ENCODE data around the gene MTHFSD.

The MTHFSD gene

GRCh38 chr16:86568677-86569623, 13.9 kb upstream of the MTHFSD start:
- no peak for DNase-seq

DNA sequence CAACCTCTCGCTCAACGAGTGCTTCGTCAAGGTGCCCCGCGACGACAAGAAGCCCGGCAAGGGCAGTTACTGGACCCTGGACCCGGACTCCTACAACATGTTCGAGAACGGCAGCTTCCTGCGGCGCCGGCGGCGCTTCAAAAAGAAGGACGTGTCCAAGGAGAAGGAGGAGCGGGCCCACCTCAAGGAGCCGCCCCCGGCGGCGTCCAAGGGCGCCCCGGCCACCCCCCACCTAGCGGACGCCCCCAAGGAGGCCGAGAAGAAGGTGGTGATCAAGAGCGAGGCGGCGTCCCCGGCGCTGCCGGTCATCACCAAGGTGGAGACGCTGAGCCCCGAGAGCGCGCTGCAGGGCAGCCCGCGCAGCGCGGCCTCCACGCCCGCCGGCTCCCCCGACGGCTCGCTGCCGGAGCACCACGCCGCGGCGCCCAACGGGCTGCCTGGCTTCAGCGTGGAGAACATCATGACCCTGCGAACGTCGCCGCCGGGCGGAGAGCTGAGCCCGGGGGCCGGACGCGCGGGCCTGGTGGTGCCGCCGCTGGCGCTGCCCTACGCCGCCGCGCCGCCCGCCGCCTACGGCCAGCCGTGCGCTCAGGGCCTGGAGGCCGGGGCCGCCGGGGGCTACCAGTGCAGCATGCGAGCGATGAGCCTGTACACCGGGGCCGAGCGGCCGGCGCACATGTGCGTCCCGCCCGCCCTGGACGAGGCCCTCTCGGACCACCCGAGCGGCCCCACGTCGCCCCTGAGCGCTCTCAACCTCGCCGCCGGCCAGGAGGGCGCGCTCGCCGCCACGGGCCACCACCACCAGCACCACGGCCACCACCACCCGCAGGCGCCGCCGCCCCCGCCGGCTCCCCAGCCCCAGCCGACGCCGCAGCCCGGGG, 12.9 kb upstream of the MTHFSD start:
- no peak for DNase-seq

- no peak for DNase-seq
Observed at GRCh38 chr16:86566966-86567700, 12.1 kb upstream of the MTHFSD start.

GRCh38 chr16:86566601-86566965, 11.5 kb upstream of the MTHFSD start, which contains the start of gene FOXC2:
Gene FOXC2 (plus strand): TSS chr16:86566829. CDS start chr16:86567336, 507 bp downstream.
- DNase-seq, result peak; percentile 41

- DNase-seq, result no peak
Observed at GRCh38 chr16:86565644-86566511, 10.8 kb upstream of the MTHFSD start.

- no peak for DNase-seq
Observed at GRCh38 chr16:86565181-86565631, 10.2 kb upstream of the MTHFSD start.

GRCh38 chr16:86563469-86564345, 8.7 kb upstream of the MTHFSD start:
- peak; percentile 87 for DNase-seq

GRCh38 chr16:86562356-86562755, 7.3 kb upstream of the MTHFSD start:
- DNase-seq, result no peak

DNA sequence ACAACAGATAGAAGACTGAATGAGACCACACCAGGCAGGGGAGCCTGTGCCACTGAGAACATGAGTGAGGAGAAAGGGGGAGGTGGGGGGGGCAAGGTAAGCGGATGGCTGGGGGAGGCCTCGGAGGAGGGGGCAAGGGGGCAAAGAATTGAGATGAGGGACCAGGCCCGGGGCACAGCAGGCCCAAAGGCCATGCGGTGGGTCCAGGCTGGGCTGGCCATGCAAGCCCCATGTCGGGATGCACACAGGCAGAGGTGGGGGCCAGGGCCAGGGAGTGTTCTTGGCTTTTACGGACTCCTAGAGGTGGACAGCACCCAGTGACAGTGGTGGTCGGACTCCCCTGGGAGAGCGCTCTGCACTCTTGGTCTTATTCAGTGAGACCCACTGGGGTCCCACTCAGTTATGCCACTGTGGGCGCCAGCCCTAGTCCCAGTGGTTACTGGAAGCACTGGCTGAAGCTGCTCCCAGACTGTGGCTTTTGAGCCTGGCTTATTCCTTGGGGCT, 4.8 kb upstream of the MTHFSD start:
- DNase-seq, result no peak

DNA sequence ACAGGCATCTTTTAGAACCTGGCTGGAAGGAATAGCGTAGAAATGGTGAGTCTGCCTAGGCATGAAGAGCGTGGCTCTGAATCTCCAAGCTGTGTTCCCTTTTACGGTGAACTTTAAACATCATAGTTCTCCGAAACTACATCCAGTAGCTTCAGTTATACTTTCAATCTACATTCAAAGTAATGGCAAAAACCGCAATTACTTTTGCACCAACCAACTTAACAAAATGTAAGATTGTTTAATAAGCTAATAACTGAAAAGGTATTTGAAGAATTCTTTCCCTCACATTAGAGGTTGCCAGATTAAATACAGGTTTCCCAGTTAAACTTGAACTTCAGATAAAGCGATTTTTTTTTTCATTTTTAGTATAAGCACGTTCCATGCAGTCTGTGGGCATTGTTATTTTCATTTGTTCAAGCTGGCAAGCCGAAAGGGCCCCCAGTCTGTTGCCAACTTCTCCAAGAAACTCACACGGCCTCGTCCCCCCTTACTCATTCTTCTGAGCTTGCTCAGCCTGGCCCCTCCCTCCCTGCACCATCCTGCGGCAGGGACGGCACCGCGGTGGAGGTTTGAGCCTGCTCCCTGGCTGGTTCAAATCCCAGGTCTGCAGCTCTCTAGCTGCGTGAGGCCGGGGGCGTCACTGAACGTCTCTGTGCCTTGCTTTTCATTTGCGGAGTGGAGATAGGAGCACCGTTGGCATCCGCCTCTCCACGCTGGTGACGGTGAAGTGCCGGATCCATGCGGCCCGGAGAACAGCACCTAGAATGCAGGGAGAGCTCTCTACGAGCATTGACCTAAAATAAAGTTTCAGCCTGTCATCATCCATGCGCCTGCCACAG, 3.5 kb upstream of the MTHFSD start:
- no peak for DNase-seq

- no peak for DNase-seq
Observed at GRCh38 chr16:86557587-86557986, 2.6 kb upstream of the MTHFSD start.

DNA sequence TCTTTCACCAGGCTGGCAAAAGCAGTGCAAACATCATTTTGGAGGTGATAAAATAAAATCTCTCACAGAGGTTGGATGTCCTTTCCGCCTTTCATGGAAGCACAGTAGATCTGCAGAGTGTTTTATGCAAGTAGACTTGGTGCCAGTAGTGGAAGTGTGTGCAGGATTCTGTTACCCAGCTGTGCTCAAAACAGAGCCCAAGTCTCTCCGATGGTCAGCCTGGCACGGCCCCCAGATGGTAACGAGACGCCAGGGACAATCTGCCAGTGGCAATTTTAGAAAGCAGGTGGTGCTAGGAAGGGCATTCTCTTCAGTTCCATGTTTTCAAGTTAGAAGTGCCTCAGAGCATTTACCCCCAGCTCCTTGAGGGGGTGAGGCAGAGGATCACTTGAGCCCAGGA, 1.5 kb upstream of the MTHFSD start:
- DNase-seq, result no peak

- no peak for DNase-seq
Observed at GRCh38 chr16:86555704-86556075, 655 bp upstream of the MTHFSD start.

- no peak for DNase-seq
Observed at GRCh38 chr16:86554599-86554916, 477 bp downstream of the MTHFSD start.

GRCh38 chr16:86553356-86553755, 1.7 kb downstream of the MTHFSD start:
- DNase-seq, result no peak

- DNase-seq, result no peak
Observed at GRCh38 chr16:86550281-86550680, 4.8 kb downstream of the MTHFSD start.

- no peak for DNase-seq
Observed at GRCh38 chr16:86549893-86550190, 5.2 kb downstream of the MTHFSD start.

- DNase-seq, result peak; percentile 63
Observed at GRCh38 chr16:86549076-86549892, 5.8 kb downstream of the MTHFSD start.

- DNase-seq, result no peak
Observed at GRCh38 chr16:86547286-86547685, 7.7 kb downstream of the MTHFSD start.
